CD4-positive, alpha-beta T cell treated with Interleukin-15 for 4 hours (primary cell): Measurements from ENCODE around the gene AXL.
A peak's percentile ranks its signal among the peaks of the same experiment; 100 is the strongest.
"Not testable (repeated sequence)": the region's sequence is repeated elsewhere in the genome, so short reads cannot be mapped to it uniquely, and the experiment has no call there.

ENCODE experiments used
- DNase-seq: peaks from one replicate; pipeline ENCODE4 v3.0.0-alpha.2; 2020; ENCODE audit warnings: low spot score

The AXL gene

DNA sequence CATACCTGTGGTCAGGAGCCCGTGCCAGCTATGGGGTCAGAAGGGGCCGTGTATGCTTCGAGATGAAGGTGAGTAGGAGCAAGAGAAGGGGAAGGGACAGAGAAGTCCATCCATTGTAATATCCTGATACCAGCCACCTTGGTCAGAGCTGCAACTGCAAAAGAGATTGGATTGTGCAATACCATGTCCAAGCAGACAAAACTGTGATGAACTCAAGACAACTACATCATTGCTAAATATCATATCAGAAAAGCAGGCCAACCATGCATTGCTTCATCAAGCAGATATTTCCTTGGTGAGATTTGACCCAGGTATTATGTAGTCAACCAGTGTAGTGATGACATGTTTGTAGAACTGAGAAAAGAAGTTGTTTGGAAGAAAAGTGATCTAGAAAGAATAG lies 57.2 kb downstream of the AXL start:
- DNase-seq = no peak

DNA sequence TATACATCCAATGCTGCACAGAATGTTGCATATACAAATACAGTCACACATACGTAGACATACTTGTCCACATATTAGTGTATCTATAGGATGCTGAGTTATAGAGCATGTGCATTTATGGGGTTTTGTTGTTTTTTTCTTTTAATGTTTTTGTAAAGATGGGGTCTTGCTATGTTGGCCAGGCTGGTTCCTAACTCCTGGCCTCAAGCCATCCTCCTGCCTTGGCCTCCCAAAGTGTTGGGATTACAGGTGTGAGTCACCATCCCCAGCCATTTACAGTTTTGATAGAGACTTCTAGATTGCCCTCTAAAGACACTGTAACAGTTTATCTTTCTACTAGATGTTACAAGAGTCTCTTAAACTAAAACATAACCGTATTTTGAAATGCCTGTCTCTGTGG lies 59.5 kb downstream of the AXL start:
- DNase-seq = no peak

DNA sequence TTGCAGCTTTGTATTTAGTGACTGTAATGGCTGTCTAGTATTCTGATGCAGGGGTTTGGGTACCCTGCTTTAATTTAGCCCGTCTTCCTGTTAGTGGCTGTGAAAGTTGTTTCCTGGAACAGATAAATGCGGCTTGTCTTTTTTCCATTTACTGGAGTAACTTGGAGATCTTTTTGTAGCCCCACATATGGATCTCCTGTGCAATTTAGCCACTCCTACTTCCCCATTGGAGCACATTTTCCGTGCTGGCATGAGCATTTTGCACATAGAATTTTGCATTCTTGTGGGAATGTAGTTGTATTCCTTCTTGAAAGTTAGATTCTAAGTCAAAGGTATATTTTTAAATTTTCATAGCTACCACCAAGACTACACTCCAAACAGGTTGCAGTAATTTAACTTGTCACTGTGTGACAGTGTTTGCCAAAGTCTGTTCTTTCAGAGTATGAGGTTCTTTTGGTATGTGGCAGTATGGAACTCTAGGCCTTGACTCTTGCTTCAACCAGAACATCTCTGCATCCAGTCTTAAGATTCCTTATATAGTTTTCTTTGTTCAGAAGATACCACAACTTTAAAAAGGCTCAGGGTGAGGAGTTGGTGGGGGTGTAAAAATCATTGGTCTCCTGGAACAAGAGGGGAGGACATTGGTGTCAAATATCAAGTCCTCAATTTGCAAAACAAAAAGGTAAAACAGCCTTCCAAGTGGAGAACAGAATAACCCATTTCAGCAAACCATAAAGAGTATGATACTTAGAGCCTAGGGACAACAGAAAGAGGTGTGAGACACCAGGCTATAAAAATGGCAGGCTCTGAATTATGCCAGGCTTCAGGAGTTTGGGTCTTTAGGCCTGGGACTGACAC lies 69.9 kb downstream of the AXL start:
- no peak for DNase-seq

DNA sequence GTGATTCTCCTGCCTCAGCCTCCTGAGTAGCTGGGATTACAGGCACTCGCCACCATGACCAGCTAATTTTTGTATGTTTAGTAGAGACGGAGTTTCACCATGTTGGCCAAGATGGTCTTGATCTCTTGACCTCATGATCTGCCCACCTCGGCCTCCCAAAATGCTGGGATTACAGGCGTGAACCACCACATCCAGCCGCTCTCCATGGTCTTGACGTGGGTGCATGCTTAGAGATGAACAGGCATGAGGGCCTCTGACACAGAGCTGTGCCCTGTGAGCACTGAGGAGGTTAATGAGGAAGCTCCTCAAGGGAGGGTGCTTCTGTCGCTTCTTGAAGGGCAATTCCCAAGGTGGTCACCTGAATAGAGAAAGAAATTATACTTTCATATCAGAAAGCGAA lies 70.8 kb downstream of the AXL start:
- DNase-seq = not testable (repeated sequence)

DNA sequence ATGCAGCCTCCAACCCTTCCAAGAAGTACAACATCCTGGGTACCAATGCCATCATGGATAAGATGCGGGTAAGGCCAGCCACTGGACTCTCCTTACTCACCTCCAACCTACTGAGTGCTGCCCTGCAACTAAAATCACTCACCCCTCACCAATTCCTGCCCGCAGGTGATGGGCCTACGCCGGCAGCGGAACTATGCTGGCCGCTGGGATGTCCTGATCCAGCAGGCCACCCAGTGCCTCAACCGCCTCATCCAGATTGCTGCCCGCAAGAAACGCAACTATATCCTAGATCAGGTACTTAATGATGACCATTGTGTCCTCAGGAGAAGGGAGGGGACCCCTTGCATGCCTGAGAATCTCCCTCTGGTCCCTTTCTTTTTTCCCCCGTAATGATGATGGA lies 75.4 kb downstream of the AXL start:
- no peak for DNase-seq

DNA sequence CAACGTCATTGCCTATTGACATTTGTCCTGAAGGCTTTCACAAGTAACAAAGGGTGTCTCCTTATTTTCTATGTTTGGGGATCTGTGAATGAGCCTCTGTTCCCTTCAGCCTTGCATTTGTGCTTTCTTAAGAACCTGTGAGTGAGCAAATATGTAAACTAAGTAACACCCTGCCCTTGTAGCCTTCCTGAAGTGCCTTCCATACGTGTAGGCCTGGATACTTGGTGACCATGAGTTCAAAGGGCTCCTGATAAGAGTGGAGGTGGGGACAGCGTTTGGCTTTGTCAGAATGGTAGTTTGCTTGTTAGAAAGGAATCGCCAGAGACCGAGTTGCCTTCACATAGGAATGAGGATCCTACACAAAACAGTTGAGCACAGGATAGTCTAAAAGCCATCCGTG lies 76.5 kb downstream of the AXL start:
- DNase-seq = no peak

DNA sequence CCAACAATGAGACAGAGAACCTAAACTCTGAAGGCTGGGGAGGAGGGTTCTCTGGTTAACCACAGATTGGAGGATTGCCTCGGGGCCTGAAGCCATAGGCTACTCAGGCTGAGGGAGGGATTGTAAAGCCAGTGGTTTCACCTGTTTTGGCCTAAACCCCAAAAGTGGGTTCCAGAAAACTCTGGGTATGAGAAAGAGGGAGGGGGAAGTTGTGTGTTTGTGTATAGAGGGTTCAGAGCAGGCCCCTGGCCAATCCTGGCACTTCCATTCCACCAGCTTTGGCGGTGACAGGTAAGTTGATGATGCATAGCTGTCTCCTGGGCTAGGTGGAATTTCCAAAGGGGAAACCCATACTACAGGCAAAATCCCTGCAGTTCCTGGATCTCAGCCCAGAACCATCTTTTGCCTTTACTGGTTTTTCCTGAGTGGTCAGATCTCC lies 77.4 kb downstream of the AXL start:
- DNase-seq = no peak

DNA sequence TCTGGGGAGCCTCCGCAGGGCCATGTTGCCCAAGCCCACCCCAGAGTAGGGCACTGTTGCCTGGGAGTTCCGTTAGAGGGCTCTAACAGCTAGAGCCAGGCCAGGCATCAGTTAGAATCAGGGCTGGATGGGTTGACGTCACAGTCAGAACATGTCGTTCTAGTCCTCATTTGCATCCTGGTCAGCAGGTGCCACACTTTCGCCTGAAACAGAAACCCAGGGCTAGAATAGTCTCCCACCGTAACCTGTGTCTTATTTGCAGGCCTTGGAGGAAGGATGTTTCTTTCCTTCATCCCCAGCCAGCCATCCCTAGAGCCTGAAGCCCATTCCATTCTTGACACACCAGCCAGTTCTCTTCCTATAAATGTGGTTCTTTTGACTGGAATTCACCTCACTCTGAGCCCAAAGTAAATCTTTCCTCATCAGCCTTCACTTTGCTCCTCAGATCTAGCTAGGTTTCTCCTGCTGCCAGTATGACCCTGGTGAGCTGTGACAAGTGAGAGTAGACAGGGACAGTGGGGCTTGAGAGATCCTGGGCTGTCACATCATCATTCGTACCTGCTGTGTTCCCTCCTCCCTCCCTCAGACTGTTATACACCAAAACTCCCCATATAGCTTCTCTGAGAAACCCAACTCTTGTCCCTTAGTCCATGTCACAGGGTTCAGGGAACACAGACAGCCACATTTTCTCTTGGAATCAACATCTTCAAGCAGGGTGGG lies 78.8 kb downstream of the AXL start:
- peak; percentile 34 for DNase-seq

DNA sequence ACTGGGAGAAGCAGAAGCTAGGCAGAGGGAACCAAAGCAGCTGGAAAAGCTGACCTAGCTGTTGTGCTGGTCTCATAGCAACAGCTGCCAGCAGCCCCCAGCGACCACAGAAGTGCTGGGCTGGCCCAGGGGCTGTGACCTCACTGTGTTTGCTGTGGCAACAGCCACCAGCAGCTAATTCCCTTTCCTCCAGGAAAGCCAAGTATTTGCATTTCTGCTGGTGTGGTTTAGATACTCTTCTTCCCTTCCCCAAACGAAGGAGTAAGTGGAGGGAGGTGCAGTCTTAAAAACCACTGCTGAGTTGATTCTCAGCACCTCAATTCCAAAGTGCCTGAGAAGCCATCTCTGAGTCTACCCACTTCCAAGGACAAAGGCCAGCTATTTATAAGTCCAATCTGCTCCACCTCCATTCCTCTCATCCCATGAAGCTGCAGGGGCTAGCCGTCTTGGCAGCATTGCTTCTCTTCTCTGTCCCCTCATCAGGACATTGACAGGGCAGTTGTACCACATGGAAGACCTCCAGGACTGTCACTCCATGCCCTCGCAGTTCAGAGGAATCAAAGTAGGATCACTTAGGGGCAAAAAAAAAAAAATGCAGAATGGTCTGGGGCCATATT lies 79.4 kb downstream of the AXL start:
- DNase-seq = peak; percentile 84

DNA sequence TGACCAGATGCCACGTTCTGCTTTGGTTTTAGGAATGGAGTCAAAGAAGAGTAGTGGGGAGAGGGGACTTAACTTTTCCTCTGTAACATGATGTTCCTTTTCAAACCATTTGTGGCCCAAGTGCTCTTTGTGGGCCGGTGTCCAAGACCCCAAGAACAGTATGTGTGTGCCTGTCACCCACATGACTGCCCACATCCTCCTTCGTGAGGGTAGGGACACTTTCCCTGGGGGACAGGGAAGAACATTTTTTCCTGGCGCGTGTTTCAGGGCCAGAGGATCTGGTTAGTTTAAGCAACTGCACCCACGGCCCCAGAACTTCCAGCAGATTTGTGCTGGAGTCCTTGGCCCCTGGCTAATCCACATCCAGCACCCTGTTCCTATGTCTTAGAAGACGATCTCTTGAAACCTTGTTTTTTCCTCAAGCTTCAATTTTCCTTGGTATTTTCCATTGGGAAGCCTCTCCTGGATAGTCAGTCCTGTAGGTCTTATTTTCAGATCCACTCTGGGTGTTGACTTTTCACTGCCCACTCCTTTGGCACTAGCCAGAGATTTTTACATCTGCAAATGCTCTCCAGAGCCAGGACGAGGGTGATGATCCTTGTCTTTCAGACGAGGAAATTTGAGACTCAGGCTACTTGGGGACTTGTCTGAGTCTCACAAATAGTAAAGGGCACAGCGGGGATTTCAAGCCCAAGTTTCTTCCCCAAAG lies 80.2 kb downstream of the AXL start:
- DNase-seq = no peak

DNA sequence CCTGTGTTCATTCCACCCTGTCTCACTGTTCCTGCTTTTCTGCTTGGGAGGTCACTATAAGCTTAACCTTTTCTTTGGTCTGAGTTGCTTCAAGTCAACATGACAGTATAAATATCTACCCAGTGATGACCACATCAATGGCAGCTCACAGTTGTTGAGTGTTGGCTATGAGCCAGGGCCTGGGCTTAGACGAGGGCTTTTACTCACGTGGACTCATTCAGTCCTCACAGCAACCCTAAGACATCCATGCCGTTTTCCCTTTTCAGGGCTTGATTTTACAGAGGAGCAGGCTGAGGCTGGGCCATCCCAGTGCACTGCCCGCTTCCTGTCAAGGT lies 80.7 kb downstream of the AXL start:
- peak; percentile 72 for DNase-seq

DNA sequence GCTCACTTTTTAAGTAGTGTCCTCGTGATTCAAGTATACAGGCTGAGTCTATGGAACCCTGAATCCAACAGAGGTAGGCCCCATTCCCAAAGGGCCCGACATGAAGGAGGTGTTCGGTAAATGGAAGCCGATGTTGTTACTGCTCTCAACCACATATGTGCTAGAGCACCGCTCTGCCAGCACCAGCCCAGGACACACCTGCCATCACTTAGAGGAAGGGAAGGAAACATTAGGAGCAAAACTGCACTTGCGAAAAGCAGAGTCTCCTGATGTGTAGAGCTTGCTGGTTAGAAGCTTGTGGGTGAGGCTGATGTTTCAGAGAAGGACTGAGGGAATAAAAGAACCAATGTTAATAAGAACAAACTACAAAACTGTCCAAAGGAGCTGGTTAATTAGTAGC lies 81.5 kb downstream of the AXL start:
- DNase-seq = no peak

DNA sequence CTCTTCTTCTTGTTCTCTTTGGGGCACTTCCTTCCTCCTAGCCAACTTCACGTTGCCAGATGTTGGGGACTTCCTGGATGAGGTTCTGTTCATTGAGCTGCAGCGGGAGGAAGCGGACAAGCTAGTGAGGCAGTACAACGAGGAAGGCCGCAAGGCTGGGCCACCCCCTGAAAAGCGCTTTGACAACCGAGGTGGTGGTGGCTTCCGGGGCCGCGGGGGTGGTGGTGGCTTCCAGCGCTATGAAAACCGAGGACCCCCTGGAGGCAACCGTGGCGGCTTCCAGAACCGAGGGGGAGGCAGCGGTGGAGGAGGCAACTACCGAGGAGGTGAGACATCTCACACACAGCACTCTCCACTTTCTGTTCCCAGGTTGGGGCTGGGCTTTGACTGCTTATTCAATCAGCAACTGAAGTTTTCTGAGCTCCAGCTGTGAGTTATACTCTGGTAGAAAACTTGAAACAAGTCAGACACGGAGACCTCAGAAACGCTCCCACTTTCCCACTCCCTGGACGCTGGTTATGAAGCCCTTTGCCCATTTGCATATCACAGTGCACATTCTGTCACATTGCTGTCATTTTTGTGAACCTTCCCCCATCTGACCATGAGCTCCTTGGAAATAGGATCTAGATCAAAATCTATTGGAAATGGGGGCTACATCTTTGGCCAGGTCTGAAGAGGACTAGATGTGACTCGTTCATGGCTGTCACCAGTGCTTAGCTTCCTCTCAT lies 83.8 kb downstream of the AXL start:
- DNase-seq = peak; percentile 73

DNA sequence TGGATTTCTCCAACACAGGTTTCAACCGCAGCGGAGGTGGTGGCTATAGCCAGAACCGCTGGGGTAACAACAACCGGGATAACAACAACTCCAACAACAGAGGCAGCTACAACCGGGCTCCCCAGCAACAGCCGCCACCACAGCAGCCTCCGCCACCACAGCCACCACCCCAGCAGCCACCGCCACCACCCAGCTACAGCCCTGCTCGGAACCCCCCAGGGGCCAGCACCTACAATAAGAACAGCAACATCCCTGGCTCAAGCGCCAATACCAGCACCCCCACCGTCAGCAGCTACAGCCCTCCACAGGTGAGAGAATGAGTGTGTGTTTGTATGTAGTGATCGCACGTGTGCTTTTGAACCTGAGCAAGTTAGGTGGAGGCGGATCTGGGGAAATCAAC lies 84.9 kb downstream of the AXL start:
- DNase-seq = no peak

DNA sequence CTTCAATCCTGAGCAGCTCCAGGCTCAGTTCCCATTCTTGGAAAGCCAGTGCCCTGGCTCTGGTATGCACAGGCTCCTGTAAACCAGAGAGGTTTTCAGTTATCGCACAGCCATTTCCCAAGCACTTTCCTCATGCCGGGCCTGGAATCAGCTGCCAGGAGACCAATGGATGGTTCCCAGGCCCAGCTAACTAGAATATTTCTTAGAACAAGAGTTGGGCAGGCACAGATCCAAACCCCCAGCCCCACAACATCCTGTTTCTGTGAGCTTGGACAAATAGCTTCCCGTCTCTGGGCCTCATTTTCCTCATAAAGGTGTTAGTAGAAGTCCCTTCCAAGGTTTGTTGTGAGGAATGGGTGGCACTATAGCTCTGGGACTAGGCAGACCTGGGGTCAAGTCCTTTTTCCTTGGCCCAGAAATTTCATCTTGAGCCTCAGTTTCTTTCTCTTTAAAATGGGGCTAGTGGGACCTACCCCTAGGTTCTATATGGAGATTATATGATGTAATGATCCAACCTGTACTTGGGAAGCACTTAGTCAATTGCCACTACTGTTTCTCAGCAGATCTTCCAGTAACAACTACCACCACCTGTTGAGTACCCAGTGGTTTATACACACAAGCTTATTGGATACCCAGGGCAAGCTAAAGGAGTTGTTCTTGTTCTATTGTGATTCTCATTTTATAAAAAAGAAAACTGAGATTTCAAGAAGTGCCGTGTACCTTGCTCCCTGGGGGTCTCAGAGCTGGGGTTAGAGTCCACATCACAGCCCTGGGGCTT lies 85.9 kb downstream of the AXL start:
- DNase-seq = no peak

DNA sequence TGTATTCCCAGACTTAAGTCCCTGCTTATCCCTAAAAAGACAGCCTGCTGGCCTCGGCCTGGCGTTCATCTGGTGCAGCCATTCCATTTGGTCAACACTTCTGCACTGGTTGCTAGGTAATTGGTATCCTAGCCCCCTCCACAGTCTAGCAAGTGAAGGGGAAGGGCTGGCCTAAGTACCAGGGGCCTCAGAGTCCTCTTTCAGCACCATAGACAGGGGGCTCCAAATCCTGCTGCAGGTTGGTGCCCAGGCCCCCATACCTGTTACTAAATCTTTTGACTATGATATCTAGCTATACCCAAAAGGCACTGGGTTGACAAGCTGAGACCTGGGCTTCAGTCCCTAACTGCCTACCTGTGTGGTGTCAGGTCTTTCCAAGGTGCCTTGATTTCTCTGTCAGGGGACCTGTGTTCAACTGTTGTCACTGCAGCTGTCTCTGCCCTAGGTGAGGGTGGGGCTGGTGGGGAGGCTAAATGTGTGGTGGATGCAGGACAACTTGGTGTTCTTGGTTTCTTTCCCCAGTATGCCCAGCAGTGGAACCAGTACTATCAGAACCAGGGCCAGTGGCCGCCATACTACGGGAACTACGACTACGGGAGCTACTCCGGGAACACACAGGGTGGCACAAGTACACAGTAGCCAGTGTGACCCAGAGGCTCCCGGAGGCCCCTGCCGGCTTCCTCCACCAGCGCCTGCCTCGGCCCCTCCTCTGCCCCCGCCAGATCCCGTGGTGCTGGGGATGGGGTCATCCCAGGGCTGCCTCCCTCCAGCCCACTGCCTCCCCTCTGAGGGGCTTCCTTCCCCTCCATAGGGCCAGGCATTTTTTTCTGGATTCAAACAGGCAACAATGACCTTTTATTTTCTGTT lies 87.1 kb downstream of the AXL start:
- no peak for DNase-seq

DNA sequence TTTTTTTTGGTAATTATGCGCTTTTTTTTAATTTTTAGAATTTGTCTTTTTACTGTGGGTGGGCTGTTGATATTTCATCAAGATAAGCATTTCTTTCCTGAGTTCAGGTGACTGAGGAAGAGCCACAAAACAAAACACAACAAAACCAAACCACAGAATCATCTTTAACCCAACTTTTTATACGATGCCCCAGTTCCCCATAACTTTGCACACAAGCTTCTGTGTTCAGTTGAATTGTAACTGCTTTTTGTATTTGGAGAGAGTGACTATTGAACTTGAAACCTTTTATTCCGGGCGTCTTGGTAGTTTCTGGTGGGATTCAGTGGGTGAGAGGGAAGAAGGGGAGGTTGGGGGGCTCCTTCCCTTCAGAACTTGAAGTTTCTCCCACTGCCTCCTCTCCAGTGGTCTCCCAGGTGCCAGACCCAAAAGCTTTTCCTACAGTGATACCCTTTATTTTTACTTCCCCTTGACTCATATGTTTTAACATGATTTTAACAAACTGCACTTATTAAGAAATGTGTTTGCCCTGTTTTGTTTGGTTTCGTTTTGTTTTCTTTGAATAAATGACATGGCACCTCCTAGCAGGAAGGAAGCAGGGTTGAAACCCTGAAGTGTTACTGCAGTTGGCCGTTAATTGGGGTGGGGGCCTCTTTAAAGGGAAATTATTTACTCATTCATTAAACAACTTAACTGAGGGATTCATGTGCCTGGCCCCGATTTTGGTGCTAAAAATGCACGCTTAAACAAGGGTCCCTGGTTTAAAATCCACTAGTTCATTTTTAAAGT lies 88.3 kb downstream of the AXL start:
- DNase-seq = peak; percentile 76

DNA sequence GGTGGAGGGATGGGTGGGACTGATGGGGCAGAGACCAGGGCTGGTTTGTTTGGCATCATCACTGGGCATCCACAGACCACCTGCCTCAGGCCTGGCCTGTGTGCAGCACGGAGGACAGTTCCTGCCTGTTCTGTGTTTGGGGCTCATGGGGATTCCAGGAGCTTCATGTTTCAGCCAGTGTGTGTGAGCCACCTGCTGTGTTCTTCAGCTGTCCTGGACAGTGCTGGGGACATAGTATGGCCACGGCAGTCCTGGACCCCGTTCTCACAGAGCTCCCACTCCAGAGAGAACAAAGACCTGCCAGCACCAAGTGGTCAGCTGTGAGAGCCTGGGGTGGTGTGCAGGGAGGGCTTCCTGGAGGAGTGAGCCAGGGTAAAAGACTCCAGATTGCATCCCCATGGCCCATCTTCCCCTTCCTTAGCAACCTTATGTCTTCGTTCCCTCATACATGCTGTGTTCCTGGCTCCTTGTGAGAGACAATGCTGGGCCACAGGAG lies 89.0 kb downstream of the AXL start:
- DNase-seq = no peak
